OCI-LY7 (cell line): Measurements from ENCODE around the gene MUC20. TPM values are rescaled to one million over a fixed set of nuclear protein-coding genes. Genes with fewer than 3 reads are reported as not detected.
"Not testable (repeated sequence)": the region's sequence is repeated elsewhere in the genome, so short reads cannot be mapped to it uniquely, and the experiment has no call there.

ENCODE experiments used
- BruUV-seq: library from RNA; stranded (reverse); fragments of 400-500 nt; replicated peaks from 2 replicates; lab custom pipeline; 2021; lab: Mats Ljungman, UMichigan
- CTCF ChIA-PET: fragments of 300-600 bp; sonication (Branson Sonifier 250); formaldehyde crosslinking; loops from one replicate; lab custom pipeline; 2022; ENCODE audit warnings: antibody characterized with exemption; ENCODE audit not compliant: unreplicated experiment; lab: Charles Lee
- POLR2A ChIA-PET: fragments of 300-600 bp; sonication (Branson Sonifier 250); formaldehyde crosslinking; loops from one replicate; lab custom pipeline; 2022; ENCODE audit warnings: antibody characterized with exemption; lab: Charles Lee
- DNase-seq: peaks from one replicate; pipeline ENCODE4 v3.0.0-alpha.2; 2015; ENCODE audit warnings: low spot score
- H2AFZ ChIP-seq: fragments of 200-600 bp; sonication (generic), shearing (Covaris generic); 2 replicates; pipeline ENCODE4 v1.6.1; 2014; ENCODE audit warnings: mild to moderate bottlenecking, antibody characterized with exemption, low read length, moderate library complexity
- H3K27ac ChIP-seq: fragments of 200-600 bp; sonication (generic); 2 replicates; pipeline ENCODE4 v1.5.1; 2014; ENCODE audit warnings: mixed run types, low read depth, mild to moderate bottlenecking, moderate library complexity, low read length, inconsistent platforms; ENCODE audit not compliant: poor library complexity, severe bottlenecking
- H3K36me3 ChIP-seq: fragments of 200-600 bp; sonication (generic); 2 replicates; pipeline ENCODE4 v1.6.1; 2014; ENCODE audit warnings: mild to moderate bottlenecking, antibody characterized with exemption, low read length, moderate library complexity, mixed read lengths; ENCODE audit not compliant: insufficient read depth
- H3K4me1 ChIP-seq: fragments of 200-600 bp; sonication (generic); 2 replicates; pipeline ENCODE4 v1.5.1; 2014; ENCODE audit warnings: mild to moderate bottlenecking, low read length; ENCODE audit not compliant: insufficient read depth, poor library complexity, severe bottlenecking
- H3K4me2 ChIP-seq: fragments of 200-600 bp; sonication (generic); 2 replicates; pipeline ENCODE4 v1.6.1; 2014; ENCODE audit warnings: mild to moderate bottlenecking, low read length
- H3K4me3 ChIP-seq: fragments of 200-600 bp; sonication (generic); 2 replicates; pipeline ENCODE4 v1.5.1; 2014; ENCODE audit warnings: mild to moderate bottlenecking, low read depth, low read length; ENCODE audit not compliant: poor library complexity, severe bottlenecking
- H3K79me2 ChIP-seq: fragments of 200-600 bp; sonication (generic); 2 replicates; pipeline ENCODE4 v1.6.1; 2016; ENCODE audit warnings: low read depth, mild to moderate bottlenecking, low read length, moderate library complexity, mixed read lengths; ENCODE audit not compliant: insufficient read depth
- H3K9me2 ChIP-seq: fragments of 200-600 bp; sonication (generic); 2 replicates; pipeline ENCODE4 v1.6.1; 2016; ENCODE audit warnings: mild to moderate bottlenecking, low read length, mixed read lengths; ENCODE audit not compliant: insufficient read depth
- H3K9me3 ChIP-seq: fragments of 200-600 bp; sonication (generic); 2 replicates; pipeline ENCODE4 v1.6.1; 2014; ENCODE audit warnings: mild to moderate bottlenecking, mixed run types, low read length, mixed read lengths
- H4K20me1 ChIP-seq: fragments of 200-600 bp; sonication (generic); 2 replicates; pipeline ENCODE4 v1.6.1; 2014; ENCODE audit warnings: mild to moderate bottlenecking, antibody characterized with exemption, low read length, moderate library complexity, mixed read lengths; ENCODE audit not compliant: insufficient read depth
- EZH2phosphoT487 ChIP-seq: fragments of 200-600 bp; sonication (generic); IDR thresholded peaks from 2 replicates; pipeline ENCODE4 v1.6.1; 2018; ENCODE audit warnings: low read depth, borderline replicate concordance, mild to moderate bottlenecking, mixed run types, antibody characterized with exemption, low read length, moderate library complexity, mixed read lengths
- intact Hi-C: fragments of 100-400 bp; cut with micrococcal nuclease; formaldehyde crosslinking; loops from one replicate; pipeline ENCODE4 v1.10.0; 2022; ENCODE audit not compliant: unreplicated experiment
- total RNA-seq, 2 experiments: library from RNA; depleted of rRNA in 1 of 2; stranded (reverse); fragments of >200 nt in 1 of 2; shearing (Covaris generic) in 1 of 2; gene quantifications; 2 replicates each; pipeline ENCODE4 v1.2.3, GENCODE V29; 2014 to 2022
- TF ChIP-seq, protein P1 (sequence below): fragments of 200-600 bp; sonication (generic); conservative IDR thresholded peaks from 2 replicates; pipeline ENCODE4 v1.5.1; 2014; ENCODE audit warnings: mild to moderate bottlenecking, antibody characterized with exemption, low read length, moderate library complexity, mixed read lengths

The MUC20 gene
- total RNA-seq, 2 experiments from 2014 or later: 0.40 to 1.1 TPM

DNA sequence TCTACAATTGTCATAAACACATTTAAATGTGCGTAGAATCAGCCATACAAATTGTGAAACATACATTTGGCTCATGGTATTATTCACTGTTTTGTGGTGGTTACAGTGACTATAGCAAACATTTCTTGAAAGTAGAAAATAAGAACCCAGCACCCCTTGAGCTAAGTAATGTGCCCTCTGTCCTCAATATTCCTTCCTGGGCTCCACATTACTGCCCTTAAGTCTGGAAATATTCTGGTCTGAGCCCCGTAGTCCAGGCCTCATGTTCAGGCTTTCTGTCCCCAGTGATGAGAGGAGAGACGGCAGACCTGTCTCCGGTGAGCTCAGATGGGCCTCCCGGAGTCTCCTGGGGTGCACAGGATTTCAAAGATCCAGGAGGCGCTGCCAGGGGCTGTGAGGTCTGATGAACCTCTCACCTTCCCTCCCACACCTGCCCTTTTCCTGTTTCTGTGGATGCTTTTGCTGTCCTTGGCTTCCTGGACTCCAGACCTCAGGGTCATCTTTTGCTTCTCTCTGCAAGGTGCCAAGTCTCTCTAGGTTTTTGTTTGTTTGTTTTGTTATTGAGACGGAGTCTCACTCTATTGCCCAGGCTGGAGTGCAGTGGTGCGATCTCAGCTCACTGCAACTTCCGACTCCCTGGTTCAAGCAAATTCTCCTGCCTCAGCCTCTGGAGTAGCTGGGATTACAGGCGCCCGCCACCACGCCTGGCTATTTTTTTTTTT, 8.8 kb upstream of the MUC20 start:
- H3K9me3 ChIP-seq: no peaks in the 10 kb centered on the region
- H3K4me2 ChIP-seq: no peak overlapping the region
- POLR2A ChIA-PET: interaction anchor here (0.5 to 0.7 kb wide), 2 partner anchors 228 to 561 kb away, joined by 4 to 5 read pairs; no protein-coding TSS in a partner anchor
- H2AFZ ChIP-seq: no peak overlapping the region
- intact Hi-C loops: no loop called here
- no peaks in the 10 kb centered on the region for H3K36me3 ChIP-seq
- BruUV-seq: no TSS peak
- no peak overlapping the region for H3K27ac ChIP-seq
- CTCF ChIA-PET: no interaction called here
- peaks cover 5% of the 10 kb centered on the region for H3K4me1 ChIP-seq
- no peaks in the 10 kb centered on the region for H4K20me1 ChIP-seq
- no peak for DNase-seq
- no peaks in the 10 kb centered on the region for H3K79me2 ChIP-seq
- no peak for TF ChIP-seq EZH2phosphoT487
- no peak overlapping the region for H3K4me3 ChIP-seq
- H3K9me2 ChIP-seq: no peaks in the 10 kb centered on the region

- DNase-seq, H3K79me2 ChIP-seq, BruUV-seq, H3K9me2 ChIP-seq, intact Hi-C loops, H3K4me3 ChIP-seq, H3K36me3 ChIP-seq, H3K4me2 ChIP-seq, H4K20me1 ChIP-seq, H3K9me3 ChIP-seq, H3K4me1 ChIP-seq, H2AFZ ChIP-seq, H3K27ac ChIP-seq, CTCF ChIA-PET: not testable (repeated sequence)
- POLR2A ChIA-PET: interaction anchor here (0.7 kb wide), 1 partner anchor 560 kb away, joined by 4 read pairs; no protein-coding TSS in a partner anchor
Observed at GRCh38 chr3:195712535-195712910, 8.3 kb upstream of the MUC20 start.

GRCh38 chr3:195713150-195713549, 7.6 kb upstream of the MUC20 start:
- H3K27ac ChIP-seq, DNase-seq, H3K4me2 ChIP-seq, H3K9me3 ChIP-seq, H3K79me2 ChIP-seq, CTCF ChIA-PET, H4K20me1 ChIP-seq, H3K9me2 ChIP-seq, BruUV-seq, H3K4me3 ChIP-seq, H3K36me3 ChIP-seq, H3K4me1 ChIP-seq, H2AFZ ChIP-seq, intact Hi-C loops, POLR2A ChIA-PET: not testable (repeated sequence)

DNA sequence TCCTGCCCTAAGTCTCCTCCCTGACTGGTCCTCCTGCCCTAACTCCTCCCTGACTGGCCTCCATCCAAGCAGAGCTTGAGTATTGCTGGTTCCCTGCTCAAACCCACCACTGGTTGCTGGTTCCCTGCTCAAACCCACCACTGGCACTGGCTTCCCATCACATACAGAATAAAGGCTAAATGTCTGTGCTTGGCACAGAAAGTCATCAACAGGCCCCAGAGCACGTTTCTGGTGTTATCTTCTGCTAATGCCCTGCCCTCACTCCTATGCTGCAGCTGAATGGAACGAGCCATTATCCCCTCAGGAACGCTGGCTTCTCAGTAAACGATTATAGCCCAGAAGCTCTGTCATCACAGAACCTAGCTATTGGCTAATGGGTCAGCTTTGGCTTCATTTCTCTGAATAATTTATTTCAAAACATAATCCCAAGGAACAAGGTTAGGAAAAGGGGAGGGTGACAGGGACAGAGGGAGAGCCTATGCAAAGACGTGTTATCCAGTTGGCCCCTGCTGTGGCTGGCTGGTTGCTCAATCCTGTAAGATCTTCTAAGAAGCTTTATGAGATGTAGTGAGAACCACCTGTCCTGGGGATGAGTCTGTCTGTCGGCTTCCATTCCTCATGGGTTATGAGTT, 6.3 kb upstream of the MUC20 start:
- no peaks in the 10 kb centered on the region for H3K79me2 ChIP-seq
- no peaks in the 10 kb centered on the region for H4K20me1 ChIP-seq
- H3K27ac ChIP-seq: no peak overlapping the region
- ChIA-PET POLR2A (interaction anchor here (0.6 to 0.7 kb wide), 2 partner anchors 13 to 1082 kb away, joined by 3 read pairs; no protein-coding TSS in a partner anchor), CTCF (no interaction called here)
- H3K4me3 ChIP-seq: no peak overlapping the region
- H2AFZ ChIP-seq: no peak overlapping the region
- H3K9me2 ChIP-seq: no peaks in the 10 kb centered on the region
- no peaks in the 10 kb centered on the region for H3K9me3 ChIP-seq
- H3K4me1 ChIP-seq: no peaks in the 10 kb centered on the region
- H3K4me2 ChIP-seq: no peak overlapping the region
- DNase-seq: no peak
- TF ChIP-seq, protein P1, sequence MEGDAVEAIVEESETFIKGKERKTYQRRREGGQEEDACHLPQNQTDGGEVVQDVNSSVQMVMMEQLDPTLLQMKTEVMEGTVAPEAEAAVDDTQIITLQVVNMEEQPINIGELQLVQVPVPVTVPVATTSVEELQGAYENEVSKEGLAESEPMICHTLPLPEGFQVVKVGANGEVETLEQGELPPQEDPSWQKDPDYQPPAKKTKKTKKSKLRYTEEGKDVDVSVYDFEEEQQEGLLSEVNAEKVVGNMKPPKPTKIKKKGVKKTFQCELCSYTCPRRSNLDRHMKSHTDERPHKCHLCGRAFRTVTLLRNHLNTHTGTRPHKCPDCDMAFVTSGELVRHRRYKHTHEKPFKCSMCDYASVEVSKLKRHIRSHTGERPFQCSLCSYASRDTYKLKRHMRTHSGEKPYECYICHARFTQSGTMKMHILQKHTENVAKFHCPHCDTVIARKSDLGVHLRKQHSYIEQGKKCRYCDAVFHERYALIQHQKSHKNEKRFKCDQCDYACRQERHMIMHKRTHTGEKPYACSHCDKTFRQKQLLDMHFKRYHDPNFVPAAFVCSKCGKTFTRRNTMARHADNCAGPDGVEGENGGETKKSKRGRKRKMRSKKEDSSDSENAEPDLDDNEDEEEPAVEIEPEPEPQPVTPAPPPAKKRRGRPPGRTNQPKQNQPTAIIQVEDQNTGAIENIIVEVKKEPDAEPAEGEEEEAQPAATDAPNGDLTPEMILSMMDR: no peak
- TF ChIP-seq EZH2phosphoT487: no peak
- intact Hi-C loops: loop anchor here (5.0 kb wide), 1 partner anchor 92 kb away; no protein-coding TSS in a partner anchor
- no peaks in the 10 kb centered on the region for H3K36me3 ChIP-seq
- no TSS peak for BruUV-seq
